K562 (cell line): Measurements from ENCODE around the gene TCF15. TPM values are rescaled to one million over a fixed set of nuclear protein-coding genes. Genes with fewer than 3 reads are reported as not detected.

Source experiments
- ATF7 ChIP-seq: fragments of 450-650 bp; IDR thresholded peaks from 2 replicates; pipeline ENCODE4 v1.7.1; 2014; ENCODE audit warnings: mild to moderate bottlenecking, moderate library complexity
- CTBP1 ChIP-seq: fragments of 450-650 bp; IDR thresholded peaks from 2 replicates; pipeline ENCODE4 v1.6.1; 2016; ENCODE audit warnings: borderline replicate concordance
- DPF2 ChIP-seq: fragments of 450-650 bp; IDR thresholded peaks from 2 replicates; pipeline ENCODE4 v1.6.1; 2016
- EGR1 ChIP-seq: fragments of 450-650 bp; conservative IDR thresholded peaks from 2 replicates; pipeline ENCODE4 v1.6.1; 2017; ENCODE audit warnings: mild to moderate bottlenecking
- FOXP1 ChIP-seq: sonication (generic); formaldehyde crosslinking; IDR thresholded peaks from 2 replicates; pipeline ENCODE4 v1.8.0; 2022; ENCODE audit warnings: mild to moderate bottlenecking, missing genetic modification reagents
- HNRNPLL ChIP-seq: fragments of 200-400 bp; formaldehyde crosslinking; IDR thresholded peaks from 2 replicates; pipeline ENCODE4 v1.6.1; 2017; ENCODE audit warnings: low read length, low read depth, mild to moderate bottlenecking; ENCODE audit not compliant: poor library complexity, severe bottlenecking
- MITF ChIP-seq: IDR thresholded peaks from 2 replicates; pipeline ENCODE4 v1.6.1; 2014; ENCODE audit warnings: antibody characterized with exemption
- WHSC1 ChIP-seq: IDR thresholded peaks from one replicate; pipeline ENCODE4 v1.6.1; 2012; ENCODE audit warnings: low read length, control low read depth, inconsistent platforms
- polyA plus RNA-seq, 8 experiments: library from polyadenylated mRNA; depleted of rRNA in 4 of 8; stranded (reverse) in 5 of 8; unstranded in 3 of 8; fragments of >200 nt; fragmentation: Nextera tagmentation in 2 of 8; fragmentation: Illumina TruSeq in 1 of 8; extraction: Ambion mirVana in 2 of 8; extraction: Trizol in 1 of 8; gene quantifications; 2 replicates each; pipeline versions ENCODE4 v1.2.1 to v1.2.3, GENCODE V29; 2011 to 2014; ENCODE audit warnings: inconsistent platforms in 1 of 8, missing spikeins in 1 of 8
- total RNA-seq, 7 experiments: library from RNA; depleted of rRNA in 6 of 7; stranded (reverse); fragments of >200 nt in 6 of 7; fragmentation: Illumina TruSeq in 2 of 7; extraction: Trizol in 2 of 7; gene quantifications; 2 replicates each; pipeline versions ENCODE4 v1.2.1 to v1.2.3, GENCODE V29; 2011 to 2021; ENCODE audit warnings: low replicate concordance in 1 of 7
- TF ChIP-seq, protein P1 (sequence below): fragments of 200-800 bp; sonication (Bioruptor generic); IDR thresholded peaks from 2 replicates; pipeline ENCODE4 v1.6.1; 2016; ENCODE audit warnings: missing genetic modification characterization, missing compliant biosample characterization

TCF15 gene
- total and polyA plus RNA-seq, 9 of the 15 experiments (the other 6 are each of a cell fraction or from before 2014, with no cell fraction given) = 0.04 to 5.0 (median 1.2) TPM

- no peak for TF ChIP-seq MITF
- peak; percentile 34; the same call in 1 of the 2 replicates for TF ChIP-seq FOXP1 (CRISPR knock-in tag)
- TF ChIP-seq ATF7 = 0 out of 2 replicates have a peak, but pooled peaks have one; percentile 18
- TF ChIP-seq, protein P1, sequence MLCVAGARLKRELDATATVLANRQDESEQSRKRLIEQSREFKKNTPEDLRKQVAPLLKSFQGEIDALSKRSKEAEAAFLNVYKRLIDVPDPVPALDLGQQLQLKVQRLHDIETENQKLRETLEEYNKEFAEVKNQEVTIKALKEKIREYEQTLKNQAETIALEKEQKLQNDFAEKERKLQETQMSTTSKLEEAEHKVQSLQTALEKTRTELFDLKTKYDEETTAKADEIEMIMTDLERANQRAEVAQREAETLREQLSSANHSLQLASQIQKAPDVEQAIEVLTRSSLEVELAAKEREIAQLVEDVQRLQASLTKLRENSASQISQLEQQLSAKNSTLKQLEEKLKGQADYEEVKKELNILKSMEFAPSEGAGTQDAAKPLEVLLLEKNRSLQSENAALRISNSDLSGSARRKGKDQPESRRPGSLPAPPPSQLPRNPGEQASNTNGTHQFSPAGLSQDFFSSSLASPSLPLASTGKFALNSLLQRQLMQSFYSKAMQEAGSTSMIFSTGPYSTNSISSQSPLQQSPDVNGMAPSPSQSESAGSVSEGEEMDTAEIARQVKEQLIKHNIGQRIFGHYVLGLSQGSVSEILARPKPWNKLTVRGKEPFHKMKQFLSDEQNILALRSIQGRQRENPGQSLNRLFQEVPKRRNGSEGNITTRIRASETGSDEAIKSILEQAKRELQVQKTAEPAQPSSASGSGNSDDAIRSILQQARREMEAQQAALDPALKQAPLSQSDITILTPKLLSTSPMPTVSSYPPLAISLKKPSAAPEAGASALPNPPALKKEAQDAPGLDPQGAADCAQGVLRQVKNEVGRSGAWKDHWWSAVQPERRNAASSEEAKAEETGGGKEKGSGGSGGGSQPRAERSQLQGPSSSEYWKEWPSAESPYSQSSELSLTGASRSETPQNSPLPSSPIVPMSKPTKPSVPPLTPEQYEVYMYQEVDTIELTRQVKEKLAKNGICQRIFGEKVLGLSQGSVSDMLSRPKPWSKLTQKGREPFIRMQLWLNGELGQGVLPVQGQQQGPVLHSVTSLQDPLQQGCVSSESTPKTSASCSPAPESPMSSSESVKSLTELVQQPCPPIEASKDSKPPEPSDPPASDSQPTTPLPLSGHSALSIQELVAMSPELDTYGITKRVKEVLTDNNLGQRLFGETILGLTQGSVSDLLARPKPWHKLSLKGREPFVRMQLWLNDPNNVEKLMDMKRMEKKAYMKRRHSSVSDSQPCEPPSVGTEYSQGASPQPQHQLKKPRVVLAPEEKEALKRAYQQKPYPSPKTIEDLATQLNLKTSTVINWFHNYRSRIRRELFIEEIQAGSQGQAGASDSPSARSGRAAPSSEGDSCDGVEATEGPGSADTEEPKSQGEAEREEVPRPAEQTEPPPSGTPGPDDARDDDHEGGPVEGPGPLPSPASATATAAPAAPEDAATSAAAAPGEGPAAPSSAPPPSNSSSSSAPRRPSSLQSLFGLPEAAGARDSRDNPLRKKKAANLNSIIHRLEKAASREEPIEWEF = no peak
- no peak for TF ChIP-seq WHSC1
- TF ChIP-seq CTBP1 = peak; percentile 41
- 0 out of 2 replicates have a peak, but pooled peaks have one; percentile 20 for TF ChIP-seq DPF2
- TF ChIP-seq EGR1 = peak; percentile 53
- TF ChIP-seq HNRNPLL = no peak
These were observed 31.4 kb upstream of the TCF15 start (continued) for GRCh38 chr20:641516-641875.
